Thoracic aorta (tissue), 2 donors: ENCODE data around the gene REEP3. TPM values are rescaled to one million over a fixed set of nuclear protein-coding genes. Genes with fewer than 3 reads are reported as not detected.

Source experiments
- ATAC-seq: fragments of 150-250 bp; one replicate; pipeline ENCODE4 v1.8.0; 2017; ENCODE audit warnings: low read depth; ENCODE audit not compliant: insufficient number of reproducible peaks, low FRiP score
- DNase-seq: peaks from one replicate; pipeline ENCODE4 v3.0.0-alpha.2; 2020; ENCODE audit warnings: low spot score
- H3K27ac ChIP-seq, 2 donors: fragments of 200-600 bp; sonication (generic); 1 replicate in 1 of 2; 2 replicates in 1 of 2; pipeline ENCODE4 v1.5.1; 2016; ENCODE audit warnings: mild to moderate bottlenecking in 2 of 2, moderate library complexity in 2 of 2
- H3K27me3 ChIP-seq: fragments of 200-600 bp; sonication (generic); replicated peaks from 2 replicates; pipeline ENCODE4 v1.6.0; 2016; ENCODE audit warnings: mild to moderate bottlenecking; ENCODE audit not compliant: insufficient read depth
- H3K36me3 ChIP-seq: fragments of 200-600 bp; sonication (generic); one replicate; pipeline ENCODE4 v1.5.1; 2016
- H3K4me1 ChIP-seq, 2 donors: fragments of 200-600 bp; sonication (generic); 1 replicate in 1 of 2; 2 replicates in 1 of 2; pipeline versions ENCODE4 v1.5.1 to v1.6.0; 2016; ENCODE audit warnings: low read depth in 2 of 2, mild to moderate bottlenecking in 1 of 2; ENCODE audit not compliant: control insufficient read depth in 1 of 2
- H3K4me3 ChIP-seq: fragments of 200-600 bp; sonication (generic); 2 replicates; pipeline ENCODE4 v1.5.1; 2016; ENCODE audit warnings: mild to moderate bottlenecking
- H3K9me3 ChIP-seq: fragments of 200-600 bp; sonication (generic); 2 replicates; pipeline ENCODE4 v1.5.1; 2016
- total RNA-seq, 2 donors: library from RNA; depleted of rRNA; stranded (reverse); fragments of >200 nt; gene quantifications; one replicate each; pipeline versions ENCODE4 v1.1.0 to v1.2.3, GENCODE V29; 2016
- TF ChIP-seq, protein P1 (sequence below): fragments of 200-600 bp; sonication (generic); IDR thresholded peaks from one replicate; pipeline ENCODE4 v1.5.1; 2019; ENCODE audit warnings: antibody characterized with exemption

REEP3 gene
- total RNA-seq, 2 donors from 2014 or later, result 75.0 to 91.6 TPM

GRCh38 chr10:63670291-63670898 lies 149.2 kb downstream of the REEP3 start:
- no peaks in the 10 kb centered on the region for H3K9me3 ChIP-seq
- no peak for ATAC-seq
- no peak for DNase-seq
- peaks cover 8 to 11% of the 10 kb centered on the region in 2 donors for H3K4me1 ChIP-seq
- H3K36me3 ChIP-seq, result no peaks in the 10 kb centered on the region
- no peak overlapping the region for H3K27ac ChIP-seq
- TF ChIP-seq, protein P1, sequence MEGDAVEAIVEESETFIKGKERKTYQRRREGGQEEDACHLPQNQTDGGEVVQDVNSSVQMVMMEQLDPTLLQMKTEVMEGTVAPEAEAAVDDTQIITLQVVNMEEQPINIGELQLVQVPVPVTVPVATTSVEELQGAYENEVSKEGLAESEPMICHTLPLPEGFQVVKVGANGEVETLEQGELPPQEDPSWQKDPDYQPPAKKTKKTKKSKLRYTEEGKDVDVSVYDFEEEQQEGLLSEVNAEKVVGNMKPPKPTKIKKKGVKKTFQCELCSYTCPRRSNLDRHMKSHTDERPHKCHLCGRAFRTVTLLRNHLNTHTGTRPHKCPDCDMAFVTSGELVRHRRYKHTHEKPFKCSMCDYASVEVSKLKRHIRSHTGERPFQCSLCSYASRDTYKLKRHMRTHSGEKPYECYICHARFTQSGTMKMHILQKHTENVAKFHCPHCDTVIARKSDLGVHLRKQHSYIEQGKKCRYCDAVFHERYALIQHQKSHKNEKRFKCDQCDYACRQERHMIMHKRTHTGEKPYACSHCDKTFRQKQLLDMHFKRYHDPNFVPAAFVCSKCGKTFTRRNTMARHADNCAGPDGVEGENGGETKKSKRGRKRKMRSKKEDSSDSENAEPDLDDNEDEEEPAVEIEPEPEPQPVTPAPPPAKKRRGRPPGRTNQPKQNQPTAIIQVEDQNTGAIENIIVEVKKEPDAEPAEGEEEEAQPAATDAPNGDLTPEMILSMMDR, result no peak
- H3K4me3 ChIP-seq, result no peak overlapping the region
- no peaks in the 10 kb centered on the region for H3K27me3 ChIP-seq

GRCh38 chr10:63671317-63671937 lies 150.2 kb downstream of the REEP3 start:
- TF ChIP-seq, protein P1, result no peak
- Histone ChIP-seq H3K4me1 (peaks cover 8 to 11% of the 10 kb centered on the region in 2 donors), H3K9me3 (no peaks in the 10 kb centered on the region), H3K4me3 (no peak overlapping the region), H3K27ac (no peak overlapping the region), H3K36me3 (no peaks in the 10 kb centered on the region), H3K27me3 (no peaks in the 10 kb centered on the region)
- ATAC-seq (no peak), DNase-seq (no peak)

DNA sequence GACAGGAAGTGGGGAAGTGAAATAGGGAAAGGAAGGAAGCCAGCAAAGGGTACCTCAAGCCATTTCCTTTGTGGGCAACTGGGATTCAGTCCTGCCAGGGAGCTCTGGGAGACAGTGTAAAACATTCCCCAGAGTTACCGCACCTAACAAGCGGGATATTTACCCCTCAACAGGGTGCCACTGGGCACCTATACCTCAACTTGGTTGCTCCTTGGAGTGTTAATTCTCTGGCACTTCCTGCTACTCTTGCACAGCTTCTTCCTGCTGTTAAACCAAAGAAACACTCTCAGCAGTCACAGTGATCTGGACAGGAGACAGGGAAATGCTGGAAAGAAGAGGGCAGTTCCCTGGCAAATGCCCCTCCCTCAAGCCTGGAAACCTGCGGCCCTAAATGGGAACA lies 151.3 kb downstream of the REEP3 start:
- no peak for ATAC-seq
- H3K4me1 ChIP-seq, result peaks cover 6 to 11% of the 10 kb centered on the region in 2 donors
- H3K9me3 ChIP-seq, result no peaks in the 10 kb centered on the region
- TF ChIP-seq, protein P1, result no peak
- H3K36me3 ChIP-seq, result no peaks in the 10 kb centered on the region
- H3K27ac ChIP-seq, result no peak overlapping the region
- H3K27me3 ChIP-seq, result no peaks in the 10 kb centered on the region
- H3K4me3 ChIP-seq, result no peak overlapping the region
- no peak for DNase-seq

- no peak overlapping the region for H3K4me3 ChIP-seq
- H3K9me3 ChIP-seq, result no peaks in the 10 kb centered on the region
- TF ChIP-seq, protein P1, result no peak
- H3K27ac ChIP-seq, result no peak overlapping the region
- no peak for DNase-seq
- peaks cover 6 to 11% of the 10 kb centered on the region in 2 donors for H3K4me1 ChIP-seq
- no peaks in the 10 kb centered on the region for H3K36me3 ChIP-seq
- ATAC-seq, result no peak
- no peaks in the 10 kb centered on the region for H3K27me3 ChIP-seq
Measured at GRCh38 chr10:63673246-63673645, 152.0 kb downstream of the REEP3 start.

DNA sequence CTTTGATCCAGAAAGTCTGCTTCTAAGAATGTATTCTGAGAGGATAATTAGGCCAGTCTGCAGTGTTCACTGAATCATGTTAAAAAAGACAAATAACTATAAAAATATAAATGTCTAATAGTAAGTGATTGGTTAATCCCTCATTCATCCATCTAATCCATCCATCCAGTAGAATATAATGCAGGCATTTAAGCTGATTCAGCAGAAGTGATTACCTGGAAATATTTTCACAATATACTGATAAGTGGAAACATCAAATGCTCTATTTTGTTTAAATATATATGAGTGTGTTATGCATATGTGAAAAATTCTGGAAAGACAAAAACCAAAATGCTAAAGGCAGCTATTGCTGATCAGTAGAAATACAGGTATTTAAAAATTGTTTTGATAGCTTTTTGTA lies 152.6 kb downstream of the REEP3 start:
- no peak overlapping the region for H3K27ac ChIP-seq
- H3K36me3 ChIP-seq, result no peaks in the 10 kb centered on the region
- no peaks in the 10 kb centered on the region for H3K27me3 ChIP-seq
- H3K4me1 ChIP-seq, result peaks cover 6 to 11% of the 10 kb centered on the region in 2 donors
- TF ChIP-seq, protein P1, result no peak
- H3K4me3 ChIP-seq, result no peak overlapping the region
- ATAC-seq (no peak), DNase-seq (no peak)
- H3K9me3 ChIP-seq, result no peaks in the 10 kb centered on the region

Other genes starting within 250 kb of the REEP3 start
- 100 to 1,000 TPM in 1 of 2 donors, 10 to 100 TPM in 1; 95.2 to 215 TPM for gene JMJD1C, start 55.4 kb upstream of the REEP3 start, total RNA-seq